ENCODE results near the gene ADGRB2.
A peak's percentile ranks its signal among the peaks of the same experiment; 100 is the strongest.

ADGRB2 gene

DNA sequence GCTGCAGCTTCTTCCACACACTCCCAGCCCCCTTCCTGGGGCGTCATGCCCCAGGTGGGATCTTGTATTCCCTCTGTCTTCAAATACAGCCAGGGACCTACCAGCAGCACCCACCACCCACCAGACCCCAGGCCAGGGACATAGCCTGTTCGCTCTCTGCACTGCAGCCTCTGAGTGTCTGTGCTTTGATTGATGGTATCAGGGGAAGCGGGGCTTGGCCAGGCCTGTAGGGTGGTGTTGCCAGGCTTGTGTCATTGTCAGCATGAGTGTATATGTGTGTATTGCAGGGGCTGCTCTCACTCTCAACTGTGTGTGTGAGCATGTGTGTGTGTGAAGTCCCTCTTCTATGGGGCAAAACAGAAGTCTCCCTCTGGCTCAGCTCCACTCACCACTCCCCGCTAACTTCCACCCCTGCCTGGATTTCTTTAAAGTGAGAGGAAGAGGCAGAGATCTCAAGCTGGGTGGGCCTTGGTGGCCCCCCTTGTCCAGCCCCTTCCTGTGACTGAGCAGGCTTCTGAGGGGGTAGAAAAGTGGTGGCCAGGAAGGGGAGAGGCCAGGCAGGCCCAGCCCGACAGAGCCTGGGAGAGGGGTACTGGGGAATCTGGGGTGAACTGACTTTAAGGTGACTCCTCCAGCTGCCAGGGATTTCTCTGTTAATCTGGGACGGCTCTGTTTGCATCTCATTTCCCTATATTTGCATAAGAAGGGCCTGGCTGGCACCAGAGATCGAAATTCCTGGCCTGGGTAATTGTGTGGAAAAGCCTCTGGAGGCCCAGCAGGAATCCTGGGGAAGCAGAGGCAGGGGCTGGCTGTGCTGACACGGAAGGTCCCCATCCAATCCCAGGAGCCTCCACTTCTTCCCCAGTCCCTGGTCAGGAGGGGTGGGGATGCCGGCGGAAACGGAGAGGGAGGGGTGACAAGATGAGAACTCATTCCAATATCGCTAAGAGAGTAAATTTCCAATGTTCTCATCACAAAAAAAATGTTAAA lies 18.6 kb upstream of the ADGRB2 start:
- no peak for DNase-seq

DNA sequence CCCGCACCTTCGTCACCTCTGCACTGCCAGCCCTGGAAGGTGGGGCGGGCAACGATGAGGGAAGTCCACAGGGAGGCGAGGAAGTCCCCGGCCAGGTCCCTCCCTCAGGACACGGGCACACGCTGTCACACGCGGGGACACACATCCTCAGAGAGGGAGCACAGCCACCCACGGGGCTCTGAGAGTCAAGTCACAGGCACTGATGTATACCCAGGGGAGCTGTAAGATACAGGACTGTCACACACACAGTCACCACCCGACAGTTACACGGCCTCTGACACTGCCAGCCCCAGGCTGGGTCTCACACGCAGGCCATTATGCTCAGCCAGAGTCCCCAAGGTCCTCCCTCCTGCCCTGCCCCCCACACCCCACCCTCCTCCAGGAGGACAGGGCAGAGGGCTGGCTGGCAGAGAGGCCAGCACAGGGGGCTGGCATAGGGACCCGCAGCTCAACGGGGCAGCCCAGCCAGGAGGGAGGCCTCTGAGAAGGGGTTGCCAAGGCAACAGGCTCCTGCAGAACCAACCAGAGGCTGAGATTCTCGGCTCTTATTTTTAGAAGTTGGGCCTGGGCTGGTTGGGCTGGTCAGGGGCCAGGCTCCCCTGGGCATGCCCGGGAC lies 17.7 kb upstream of the ADGRB2 start:
- DNase-seq: no peak

DNA sequence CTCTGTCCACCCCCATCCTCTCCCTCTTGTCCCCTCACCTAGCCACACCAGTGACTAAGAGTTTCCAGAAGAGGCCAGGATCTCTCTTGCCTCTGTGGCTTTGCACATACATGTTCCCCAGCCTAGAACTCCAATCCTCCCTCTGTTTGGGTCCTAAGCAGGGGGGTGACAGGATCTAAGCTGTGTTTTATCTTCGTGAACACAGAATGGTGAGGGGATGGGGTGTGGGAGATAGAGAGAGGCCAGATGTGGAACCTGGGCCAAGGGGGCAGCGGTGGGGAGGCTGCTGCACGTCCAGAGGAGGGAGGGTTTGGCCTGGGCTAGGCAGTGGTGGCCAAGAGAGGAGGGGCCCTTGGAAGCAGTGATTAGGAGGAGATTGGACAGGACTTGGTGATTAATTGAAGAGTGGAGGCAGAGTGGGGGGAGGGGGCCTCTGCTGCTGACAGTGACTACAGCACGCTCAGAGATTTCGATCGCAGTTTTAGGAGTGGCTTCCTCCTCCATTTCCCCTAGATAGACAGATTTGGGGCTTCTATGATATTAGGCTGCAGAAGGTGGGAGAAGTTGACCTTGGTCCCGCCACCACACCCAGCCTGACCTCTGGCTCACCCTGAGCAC lies 17.1 kb upstream of the ADGRB2 start:
- DNase-seq: no peak

DNA sequence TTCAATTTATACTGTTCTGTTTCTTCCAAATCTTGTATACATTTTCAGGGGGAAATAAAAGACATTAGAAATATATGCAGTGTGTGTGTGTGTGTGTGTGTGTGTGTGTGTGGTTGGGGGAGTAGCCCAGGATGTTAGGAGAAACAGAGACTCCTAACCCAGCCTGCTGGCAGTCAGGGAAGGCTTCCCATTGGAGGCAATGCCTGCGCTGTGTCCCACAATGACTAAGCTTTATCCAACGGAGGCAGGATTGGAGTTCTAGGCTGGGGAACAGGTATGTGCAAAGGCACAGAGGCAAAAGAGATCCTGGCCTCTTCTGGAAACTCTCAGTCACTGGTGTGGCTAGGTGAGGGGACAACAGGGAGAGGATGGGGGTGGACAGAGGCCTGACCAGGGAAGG lies 16.5 kb upstream of the ADGRB2 start:
- no peak for DNase-seq

DNA sequence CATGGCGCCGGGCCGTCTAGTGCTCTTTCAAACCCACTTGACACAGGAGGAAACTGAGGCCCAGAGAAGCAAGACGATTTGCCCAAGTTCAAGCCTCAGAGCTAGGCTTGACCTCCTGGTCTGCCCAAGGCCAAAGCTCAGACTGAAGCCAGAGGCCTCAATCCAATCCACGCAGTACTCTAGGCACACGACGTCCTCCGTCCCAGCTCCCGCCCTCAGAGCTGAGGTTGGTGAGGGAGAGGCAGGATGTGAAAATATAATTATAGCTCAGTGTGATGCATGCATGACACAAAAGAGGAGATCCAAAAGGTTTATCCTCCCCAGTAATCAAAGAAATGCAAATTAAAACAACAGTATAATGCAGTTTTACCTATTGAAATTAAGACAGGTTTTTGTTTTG lies 15.5 kb upstream of the ADGRB2 start:
- DNase-seq: no peak

DNA sequence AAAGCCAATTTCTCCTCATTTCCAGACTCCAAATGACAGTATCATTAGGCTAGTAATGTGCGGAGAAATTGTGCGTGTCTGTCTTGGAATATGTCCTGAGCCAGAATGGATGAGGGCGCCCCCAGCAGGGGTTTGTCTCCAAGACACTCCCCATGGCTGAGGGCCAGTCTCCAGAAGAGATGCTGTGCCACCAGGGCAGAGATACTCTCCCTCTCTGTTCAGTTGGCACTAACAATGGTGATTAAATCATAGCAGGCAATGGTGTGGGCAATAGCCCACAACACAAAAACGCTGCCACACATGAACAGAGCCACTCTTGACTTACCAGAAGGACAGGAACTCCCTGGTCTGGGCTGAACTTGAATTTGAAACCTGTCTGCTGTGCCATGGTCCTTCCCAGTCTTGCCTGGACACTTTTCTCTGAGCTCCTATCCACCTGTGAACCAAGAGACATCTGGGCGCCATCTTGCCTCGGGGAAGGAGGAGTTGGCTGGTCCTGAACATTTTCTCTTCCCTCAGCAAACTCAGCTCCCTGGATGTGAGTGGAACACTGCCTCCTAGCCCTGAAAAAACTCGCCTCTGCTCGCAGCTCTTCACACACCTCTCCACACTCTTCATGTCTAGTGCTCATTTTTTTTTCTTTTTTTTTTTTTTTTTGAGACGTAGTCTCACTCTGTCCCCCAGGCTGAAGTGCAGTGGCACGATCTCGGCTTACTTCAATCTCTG lies 14.8 kb upstream of the ADGRB2 start:
- DNase-seq: no peak

DNA sequence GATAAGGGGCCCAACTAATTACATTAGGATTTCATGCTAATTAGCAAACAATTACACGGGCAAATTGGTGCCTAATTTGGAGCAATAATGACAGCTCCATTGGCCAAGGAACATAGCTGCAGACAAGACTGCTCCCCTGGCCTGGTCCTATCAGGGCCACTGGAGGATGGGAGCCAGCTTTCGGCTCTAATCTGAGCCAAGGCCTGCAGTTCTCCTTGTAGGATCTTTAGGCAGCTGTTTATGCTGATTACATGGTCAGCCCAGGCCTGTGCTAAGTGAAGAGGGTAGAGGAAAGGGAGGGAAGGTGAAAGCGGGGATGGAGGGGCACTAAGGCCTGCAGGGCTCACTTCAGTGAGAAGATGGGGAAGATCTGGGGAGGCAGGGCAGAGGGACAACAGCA lies 12.4 kb upstream of the ADGRB2 start:
- DNase-seq: no peak

DNA sequence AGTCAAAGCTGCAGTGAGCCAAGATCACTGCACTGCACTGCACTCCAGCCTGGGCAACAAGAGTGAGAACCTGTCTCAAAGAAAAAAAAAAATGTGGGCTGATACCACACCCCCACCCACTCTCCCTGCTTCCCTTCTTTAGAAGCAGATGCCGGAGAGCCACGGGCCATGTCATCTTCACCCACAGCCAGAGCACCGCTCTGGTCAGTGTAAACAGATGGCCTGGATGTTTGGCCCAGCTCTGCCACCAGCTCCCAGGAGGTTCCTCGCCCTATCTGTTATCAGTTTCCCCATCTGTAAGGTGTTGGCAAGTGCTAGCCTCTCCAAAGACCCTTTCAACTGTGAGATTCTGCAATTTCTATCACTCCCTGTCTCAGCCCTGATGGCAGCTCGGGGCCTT lies 11.9 kb upstream of the ADGRB2 start:
- DNase-seq: no peak

DNA sequence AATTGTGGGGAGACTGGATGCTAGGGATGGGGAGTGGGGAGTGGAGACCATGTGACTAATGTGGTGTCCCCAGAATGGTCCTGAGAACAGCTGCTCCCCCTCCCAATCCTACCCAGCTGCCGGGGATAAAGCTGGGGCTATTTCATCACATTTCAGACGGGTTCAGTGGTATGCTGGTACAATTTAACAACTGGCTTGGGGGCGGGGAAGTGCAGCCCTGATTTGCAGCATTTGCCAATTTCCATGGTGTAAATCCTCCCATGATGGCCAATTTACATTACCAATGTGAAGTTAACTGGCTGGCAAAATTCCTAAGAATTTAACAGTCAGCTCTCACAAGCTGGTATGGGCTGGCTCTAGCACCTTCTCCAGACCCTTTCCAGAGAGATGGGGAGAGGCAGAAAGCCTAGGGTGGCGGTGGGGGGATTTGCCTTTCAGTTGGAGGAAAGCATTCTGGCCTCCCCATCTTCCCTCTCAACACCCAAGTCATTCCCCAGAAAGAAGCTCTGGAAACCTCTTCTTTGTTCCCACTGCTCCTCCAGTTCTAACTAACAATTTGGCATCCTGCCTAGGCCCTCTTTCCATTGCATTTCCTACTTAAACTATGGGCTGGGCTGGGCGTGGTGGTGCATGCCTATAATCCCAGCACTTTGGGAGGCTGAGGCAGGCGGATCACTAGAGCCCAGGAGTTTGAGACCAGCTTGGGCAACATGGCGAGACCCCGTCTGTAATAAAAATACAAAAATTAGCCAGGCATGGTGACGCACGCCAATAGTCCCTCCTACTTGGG lies 11.3 kb upstream of the ADGRB2 start:
- DNase-seq: no peak

DNA sequence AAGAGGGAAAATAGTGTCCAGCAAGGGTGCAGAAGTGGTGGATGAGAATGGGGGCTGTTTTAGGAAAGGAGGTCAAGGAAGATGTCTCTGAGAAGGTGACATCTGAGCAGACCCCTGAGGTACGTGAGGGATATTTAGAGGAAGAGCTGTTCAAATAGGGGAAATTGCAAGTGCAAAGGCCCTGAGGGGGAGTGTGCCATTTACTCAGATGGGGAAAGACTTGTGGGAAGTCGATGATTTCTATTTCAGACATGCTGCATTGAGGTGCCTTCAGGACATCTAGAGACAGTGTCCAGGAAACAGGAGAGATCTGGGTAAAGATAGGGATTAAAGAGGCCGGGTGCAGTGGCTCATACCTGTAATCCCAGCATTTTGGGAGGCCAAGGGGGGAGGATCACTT lies 10.4 kb upstream of the ADGRB2 start:
- no peak for DNase-seq

DNA sequence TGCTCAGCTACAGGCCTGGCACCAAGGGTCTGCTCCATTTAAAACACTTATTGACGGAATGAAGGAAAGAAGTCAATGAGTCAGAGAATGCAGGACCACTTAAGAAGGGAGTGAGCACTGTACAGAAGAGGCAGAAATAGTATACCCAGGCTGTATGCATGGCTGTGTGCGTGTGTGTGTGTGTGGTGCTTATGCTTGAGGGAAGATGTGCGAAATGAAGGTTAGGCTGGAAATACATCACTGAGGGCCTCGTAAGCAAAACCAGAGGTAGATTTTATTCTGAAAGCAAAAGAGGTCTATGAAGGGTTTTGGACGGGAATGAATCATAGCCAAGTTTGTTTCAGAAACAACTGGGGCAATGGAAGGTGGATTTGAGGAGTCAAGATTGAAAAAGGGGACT lies 9.7 kb upstream of the ADGRB2 start:
- no peak for DNase-seq

DNA sequence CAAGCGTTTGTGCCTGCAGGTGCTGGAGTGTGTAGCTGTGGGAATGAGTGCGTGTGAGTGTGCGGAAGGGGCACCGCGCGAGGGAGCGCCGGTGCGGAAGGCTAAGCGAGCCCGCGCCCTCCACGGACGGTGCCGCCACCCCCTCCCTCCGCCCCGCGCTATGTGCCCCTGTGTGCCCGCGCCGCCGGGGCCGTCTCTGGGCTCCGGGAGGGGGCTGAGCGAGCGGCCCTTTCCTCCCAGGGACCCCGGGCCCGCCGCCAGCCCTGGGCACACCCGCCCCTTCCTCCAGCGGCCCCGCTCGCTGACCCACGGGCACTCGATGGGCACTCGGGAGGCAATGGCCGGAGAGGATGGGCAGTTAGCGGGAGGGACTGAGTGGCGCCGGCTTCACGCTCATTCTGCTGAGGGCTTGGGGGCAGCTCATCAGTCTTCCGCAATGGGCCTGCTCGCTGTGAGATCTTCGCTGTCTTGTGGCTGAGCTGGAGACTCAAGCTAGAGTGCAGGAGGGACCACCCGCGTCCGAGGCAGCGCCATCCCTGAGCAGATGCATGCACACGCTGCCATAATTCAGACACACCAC lies 8.6 kb upstream of the ADGRB2 start:
- DNase-seq: no peak

DNA sequence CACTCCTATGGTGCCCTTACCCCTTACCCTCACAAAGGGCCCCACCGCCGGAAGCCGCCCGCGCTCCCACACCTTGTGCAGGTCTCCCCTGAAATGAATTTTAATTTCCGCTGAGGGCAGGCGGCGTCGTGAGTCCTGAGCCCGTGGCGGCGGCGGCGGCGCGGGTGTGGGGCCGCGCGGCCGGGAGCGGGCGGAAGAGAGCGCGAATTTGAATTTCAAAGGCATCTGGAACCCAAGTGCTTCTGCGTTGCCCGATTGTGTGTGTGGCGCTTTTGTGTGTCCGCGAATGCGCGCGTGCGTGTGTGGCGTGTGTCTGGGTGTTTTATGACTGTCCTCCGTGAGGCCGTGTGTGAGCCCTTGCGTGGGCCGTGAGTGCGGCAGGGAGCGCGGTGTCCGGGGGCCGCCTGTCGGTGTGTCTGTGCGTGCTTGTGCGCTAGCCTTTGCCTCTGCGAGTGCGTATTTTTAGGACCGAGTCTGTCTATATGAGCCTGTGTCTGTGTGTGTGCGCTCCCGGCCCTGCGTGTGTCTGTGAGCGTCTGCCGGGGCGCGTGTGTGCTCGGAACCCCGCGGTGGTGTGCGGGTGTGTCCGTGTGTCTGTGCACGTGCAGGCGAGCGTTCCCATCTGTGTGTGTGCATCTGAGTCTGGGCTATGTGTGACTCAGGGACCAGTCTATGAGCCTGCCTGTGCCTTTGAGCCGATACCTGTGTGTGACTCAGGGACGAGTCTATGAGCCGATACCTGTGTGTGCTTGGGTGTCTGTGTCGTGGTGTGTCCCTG lies 7.9 kb upstream of the ADGRB2 start:
- peak in 2 of 5 donors; percentile 17 to 18 for DNase-seq

DNA sequence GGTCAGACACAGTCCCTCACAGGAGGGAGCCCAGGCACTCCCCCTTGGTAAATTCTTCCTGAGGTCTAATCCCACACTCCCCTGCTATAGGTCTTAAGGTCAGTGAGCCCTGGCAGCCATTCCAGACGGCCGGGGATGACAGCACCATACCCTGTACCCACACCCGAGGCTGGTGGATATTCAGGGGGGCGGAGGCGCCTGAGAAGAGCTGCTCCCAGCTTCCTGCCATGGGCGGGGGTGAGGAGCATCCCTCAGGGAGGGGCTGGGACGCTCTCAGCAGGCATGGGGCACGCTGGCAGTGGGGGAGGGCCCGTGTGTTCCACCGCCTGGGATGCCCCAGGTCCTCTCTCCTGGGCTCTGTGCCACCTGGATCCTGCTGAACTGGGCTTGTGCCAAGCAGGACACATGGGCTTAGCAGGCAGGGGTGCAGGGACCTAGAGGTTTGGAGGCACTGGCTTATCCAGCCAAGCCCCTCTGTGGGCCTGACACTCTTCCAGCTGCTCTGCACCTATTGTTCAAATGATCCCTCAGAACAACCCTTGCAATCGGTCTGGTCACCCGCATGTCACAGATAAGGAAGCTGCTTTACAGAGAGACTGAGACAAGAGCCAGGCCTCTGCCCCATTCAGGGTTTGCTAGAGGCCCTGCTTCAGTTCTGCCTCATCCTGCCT lies 5.7 kb upstream of the ADGRB2 start:
- no peak for DNase-seq

DNA sequence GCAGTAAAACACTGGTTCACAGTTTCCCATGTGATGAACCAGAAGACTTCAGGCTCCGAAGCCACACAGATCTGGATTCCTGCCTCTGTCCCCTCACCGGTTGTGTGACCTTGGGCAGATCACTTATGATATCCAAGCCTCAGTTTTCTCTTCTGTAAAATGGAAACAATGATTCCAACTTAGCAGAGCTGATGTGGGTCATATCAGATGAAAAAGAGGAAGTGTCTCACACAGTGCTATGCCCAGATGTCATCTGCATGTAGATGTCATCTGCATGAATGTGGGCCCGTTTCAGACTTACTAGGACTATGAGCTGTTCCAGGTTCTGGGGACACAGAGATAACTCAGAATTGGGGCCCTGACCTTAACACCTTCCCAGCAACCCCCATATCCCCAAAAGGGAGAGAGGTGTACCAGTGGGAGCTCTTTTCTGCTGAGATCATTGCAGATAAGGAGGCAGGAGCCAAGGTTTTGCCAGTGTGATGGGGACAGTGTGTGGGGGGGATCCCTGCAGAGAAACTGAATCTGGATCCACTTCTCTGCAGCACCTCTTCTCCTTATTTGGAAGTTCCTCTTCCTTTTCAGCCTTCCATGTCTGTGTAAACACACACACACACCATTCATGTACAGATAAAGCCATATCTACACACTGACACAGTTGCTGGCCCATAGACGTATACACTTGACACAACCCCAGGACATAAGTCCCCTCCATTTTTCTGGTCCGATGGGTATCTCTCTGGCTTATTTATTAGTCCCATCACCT lies 5.0 kb upstream of the ADGRB2 start:
- no peak for DNase-seq

DNA sequence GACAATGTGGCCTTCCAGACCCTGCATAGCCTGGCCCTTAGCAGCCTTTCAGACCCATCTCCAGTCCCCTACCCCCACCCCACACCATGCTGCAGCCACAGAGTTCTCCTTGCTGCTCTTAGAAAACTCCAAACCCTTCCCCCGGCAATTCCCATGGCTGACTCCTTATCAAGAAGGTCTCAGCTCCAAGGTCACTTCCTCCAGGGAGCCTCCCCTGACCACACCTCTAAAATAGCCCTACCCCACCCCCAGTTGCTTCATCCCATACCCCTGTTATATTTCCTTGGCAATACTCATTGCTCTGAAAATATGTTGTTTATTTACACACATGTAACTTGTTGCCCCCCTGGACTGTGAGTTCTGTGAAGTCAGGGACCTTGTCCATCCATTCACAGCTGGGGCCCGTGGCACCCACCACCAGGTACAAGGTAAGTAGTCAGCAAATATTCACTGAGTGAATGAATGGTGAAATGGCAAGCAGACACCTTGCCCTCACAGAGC lies 4.3 kb upstream of the ADGRB2 start:
- DNase-seq: no peak

DNA sequence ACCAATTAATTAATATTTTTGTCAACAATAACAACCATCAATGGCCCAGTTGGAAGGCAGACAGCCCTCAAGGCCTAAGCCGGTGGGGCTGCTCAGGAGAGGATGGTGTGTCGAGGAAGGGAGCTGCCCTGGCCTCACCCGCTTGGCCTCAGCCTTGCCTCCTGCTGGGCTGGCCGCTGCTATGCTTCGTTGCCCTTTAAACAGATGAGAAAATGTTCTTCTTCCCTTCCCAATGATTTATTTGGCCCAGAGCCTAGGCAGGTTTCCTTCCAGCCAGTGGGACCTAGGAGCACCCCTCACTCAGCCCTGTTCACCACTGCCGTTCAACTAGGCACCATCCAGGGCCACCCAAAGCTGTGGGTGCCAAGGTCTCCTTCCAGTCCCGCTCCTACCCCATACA lies 3.1 kb upstream of the ADGRB2 start:
- DNase-seq: no peak

DNA sequence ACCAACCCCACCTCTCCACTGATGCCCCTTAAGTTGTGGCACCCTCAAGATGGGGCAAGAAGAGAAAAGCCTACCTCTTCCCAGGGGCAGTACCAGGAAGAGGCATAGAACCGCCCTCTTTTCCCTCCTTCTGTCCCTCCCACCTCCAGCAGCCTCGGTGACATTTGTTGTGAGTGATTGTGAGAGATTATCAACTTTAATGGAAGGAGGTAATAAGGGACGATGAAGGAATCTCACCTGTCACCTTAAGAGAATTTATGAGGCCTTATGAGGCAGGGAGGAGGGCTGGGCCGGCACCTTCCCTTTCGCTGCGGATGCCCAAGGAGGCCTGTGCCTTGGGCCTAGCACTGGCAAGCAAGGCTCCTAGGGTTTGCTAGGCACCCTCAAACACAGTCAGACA lies 1.4 kb upstream of the ADGRB2 start:
- no peak for DNase-seq

DNA sequence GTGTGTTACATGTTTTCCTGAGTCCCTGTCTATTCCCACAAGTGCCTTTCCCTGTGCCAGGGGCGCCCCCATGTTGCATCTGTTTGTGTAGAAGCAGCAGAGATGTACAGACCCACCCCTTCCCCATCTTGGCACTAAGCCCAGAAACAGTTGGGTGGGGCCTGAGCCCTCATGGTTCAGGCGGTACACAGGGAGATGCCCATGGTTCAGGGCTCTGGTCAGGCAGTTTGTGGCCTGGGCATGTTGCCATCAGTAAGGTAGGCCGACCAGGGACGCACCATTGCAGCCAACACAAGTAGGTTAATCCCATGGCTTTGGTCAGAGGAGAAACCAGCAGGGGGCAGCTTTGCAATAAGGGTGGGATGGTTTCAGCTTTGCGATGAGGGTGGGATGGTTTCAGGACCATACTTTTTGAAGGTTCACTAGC lies 914 bp upstream of the ADGRB2 start:
- no peak for DNase-seq

All from T-helper 1 cell (primary cell).